ENCODE measurements around the gene UBE2S. TPM values are rescaled to one million over a fixed set of nuclear protein-coding genes. Genes with fewer than 3 reads are reported as not detected.

Gene UBE2S
- total RNA-seq, 1 experiment from 2014 or later, result 393 TPM

DNA sequence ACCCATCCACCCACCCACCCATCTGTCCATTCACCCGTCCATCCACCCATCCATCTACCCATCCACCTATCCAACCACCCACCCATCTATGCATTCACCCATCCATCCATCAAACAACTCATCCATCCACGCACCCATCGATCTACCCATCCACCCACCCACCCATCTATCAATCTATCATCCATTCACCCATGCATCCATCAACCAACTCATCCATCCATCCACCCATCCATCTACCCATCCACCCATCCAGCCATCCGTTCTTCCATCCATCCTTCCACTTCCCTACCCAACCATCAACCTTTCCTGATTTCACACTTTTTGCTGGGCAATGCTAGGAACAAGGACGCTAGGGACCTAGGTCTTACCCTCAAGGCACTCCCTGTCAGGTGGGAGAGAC is 25.6 kb downstream of the UBE2S start:
- H3K4me3 Mint-ChIP-seq, result peak overlapping the region in 1 of 2 experiments; percentile 43; a peak in 1 of 5 replicates
- H3K36me3 Mint-ChIP-seq (ENCODE audit: insufficient read depth in 1 of 3, low read depth in 3 of 3), result peaks cover 13 to 25% (median 15%) of the 10 kb centered on the region in 3 experiments
- Histone ChIP-seq H3K27ac (ENCODE audit: insufficient read length, low read depth, low read length) (no peak overlapping the region), H2BK12ac (ENCODE audit: insufficient read length, low read depth, low read length) (no peak overlapping the region), H3K9ac (ENCODE audit: extremely low read depth, insufficient read length, low read length) (no peak overlapping the region), H3K9me3 (ENCODE audit: control insufficient read depth, low read depth, low read length) (no peaks in the 10 kb centered on the region), H3K14ac (ENCODE audit: insufficient read depth, low read length) (no peak overlapping the region), H3K18ac (ENCODE audit: insufficient read length, low read depth, low read length) (no peak overlapping the region), H4K91ac (ENCODE audit: insufficient read length, low read depth, low read length) (no peak overlapping the region), H4K8ac (replicated peaks; ENCODE audit: insufficient read length, low read depth, low read length) (no peak overlapping the region), H3T11ph (ENCODE audit: low read length) (no peak overlapping the region), H3K23ac (ENCODE audit: insufficient read length, low read depth, low read length) (no peak overlapping the region), H3K23me2 (ENCODE audit: insufficient read length, low read depth, low read length, poor library complexity, severe bottlenecking) (peaks cover 34% of the 10 kb centered on the region), H3K27me3 (ENCODE audit: insufficient read depth, low read length) (peaks cover 2% of the 10 kb centered on the region; the same call in 1 of the 2 replicates), H3K4ac (ENCODE audit: low read depth, low read length) (no peak overlapping the region), H2BK120ac (ENCODE audit: low read depth, low read length, poor library complexity, severe bottlenecking) (no peak overlapping the region), H2AFZ (ENCODE audit: low read length) (no peak overlapping the region), H3K79me1 (ENCODE audit: insufficient read depth, low read depth, low read length, poor library complexity, severe bottlenecking) (peaks cover 2% of the 10 kb centered on the region), H2BK20ac (ENCODE audit: low read depth, low read length, poor library complexity, severe bottlenecking) (no peak overlapping the region), H2BK15ac (ENCODE audit: low read depth, low read length) (no peak overlapping the region), H2AK5ac (ENCODE audit: insufficient read length, low read length) (no peak overlapping the region), H4K5ac (ENCODE audit: insufficient read length, low read depth, low read length) (no peak overlapping the region), H2BK5ac (ENCODE audit: insufficient read length, low read length) (no peak overlapping the region), H3K79me2 (ENCODE audit: insufficient read depth, low read length) (peaks cover 10% of the 10 kb centered on the region; the same call in 1 of the 2 replicates), H4K20me1 (ENCODE audit: control insufficient read depth, insufficient read depth, insufficient read length) (no peaks in the 10 kb centered on the region), H3K4me2 (ENCODE audit: insufficient read depth, insufficient read length, low read length) (no peak overlapping the region), H3K4me1 (ENCODE audit: insufficient read depth, low read length) (peaks cover 4% of the 10 kb centered on the region; the same call in 1 of the 2 replicates), H3K56ac (ENCODE audit: insufficient read length, low read depth, low read length) (no peak overlapping the region)
- no peak for DNase-seq
- WGBS (ENCODE audit: extremely low coverage, insufficient read length, low lambda C conversion rate), result 100% methylated on average over 3 of the region's 5 CpGs
- peaks cover 27 to 36% of the 10 kb centered on the region in 2 experiments for H3K4me1 Mint-ChIP-seq
- TF ChIP-seq, protein P1, sequence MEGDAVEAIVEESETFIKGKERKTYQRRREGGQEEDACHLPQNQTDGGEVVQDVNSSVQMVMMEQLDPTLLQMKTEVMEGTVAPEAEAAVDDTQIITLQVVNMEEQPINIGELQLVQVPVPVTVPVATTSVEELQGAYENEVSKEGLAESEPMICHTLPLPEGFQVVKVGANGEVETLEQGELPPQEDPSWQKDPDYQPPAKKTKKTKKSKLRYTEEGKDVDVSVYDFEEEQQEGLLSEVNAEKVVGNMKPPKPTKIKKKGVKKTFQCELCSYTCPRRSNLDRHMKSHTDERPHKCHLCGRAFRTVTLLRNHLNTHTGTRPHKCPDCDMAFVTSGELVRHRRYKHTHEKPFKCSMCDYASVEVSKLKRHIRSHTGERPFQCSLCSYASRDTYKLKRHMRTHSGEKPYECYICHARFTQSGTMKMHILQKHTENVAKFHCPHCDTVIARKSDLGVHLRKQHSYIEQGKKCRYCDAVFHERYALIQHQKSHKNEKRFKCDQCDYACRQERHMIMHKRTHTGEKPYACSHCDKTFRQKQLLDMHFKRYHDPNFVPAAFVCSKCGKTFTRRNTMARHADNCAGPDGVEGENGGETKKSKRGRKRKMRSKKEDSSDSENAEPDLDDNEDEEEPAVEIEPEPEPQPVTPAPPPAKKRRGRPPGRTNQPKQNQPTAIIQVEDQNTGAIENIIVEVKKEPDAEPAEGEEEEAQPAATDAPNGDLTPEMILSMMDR (conservative IDR thresholded peaks at IDR 0.05), result no peak
- H3K27ac Mint-ChIP-seq, result no peak overlapping the region
- H3K27me3 Mint-ChIP-seq (ENCODE audit: low read depth), result peaks cover 49% of the 10 kb centered on the region
- peaks cover 2 to 3% of the 10 kb centered on the region in 2 experiments; a peak in 2 of 5 replicates for H3K9me3 Mint-ChIP-seq
